BJ (cell line): ENCODE measurements around the gene KIAA0930. TPM values are rescaled to one million over a fixed set of nuclear protein-coding genes. Genes with fewer than 3 reads are reported as not detected.

Experiments
- CTCF ChIA-PET: fragments of 350-600 bp; formaldehyde crosslinking; extraction: SDS; loops from one replicate; lab custom pipeline; 2021; ENCODE audit warnings: antibody characterized with exemption, inconsistent platforms; lab: Yijun Ruan, JAX
- POLR2A ChIA-PET: fragments of 300-600 bp; sonication (Branson Sonifier 250); formaldehyde crosslinking; extraction: SDS; loops from one replicate; lab custom pipeline; 2021; ENCODE audit warnings: antibody characterized with exemption; lab: Charles Lee
- DNase-seq: peaks from one replicate; pipeline ENCODE4 v3.0.0-alpha.2; 2011; ENCODE audit warnings: low read depth
- H3K27me3 ChIP-seq: 2 replicates; pipeline ENCODE4 v1.6.0; 2011; ENCODE audit warnings: low read length; ENCODE audit not compliant: control insufficient read depth, insufficient read depth
- H3K36me3 ChIP-seq: 2 replicates; pipeline ENCODE4 v1.5.1; 2011; ENCODE audit warnings: low read length; ENCODE audit not compliant: control insufficient read depth, insufficient read depth
- H3K4me3 ChIP-seq: 2 replicates; pipeline ENCODE4 v1.5.1; 2011; ENCODE audit warnings: low read depth, mild to moderate bottlenecking, control low read depth, low read length
- CTCF ChIP-seq: IDR thresholded peaks from 2 replicates; pipeline ENCODE4 v1.5.1; 2011; ENCODE audit warnings: low read depth, mild to moderate bottlenecking, control low read depth, inconsistent platforms, low read length, moderate library complexity; ENCODE audit not compliant: insufficient read depth
- polyA plus RNA-seq: library from polyadenylated mRNA; depleted of rRNA; stranded (reverse); fragments of >200 nt; gene quantifications from 2 replicates; pipeline ENCODE4 v1.2.3, GENCODE V29; 2011

KIAA0930 gene
- polyA plus RNA-seq, 1 experiment, result 64.0 TPM

GRCh38 chr22:45164270-45165088, 76.2 kb downstream of the KIAA0930 start:
- POLR2A ChIA-PET, result interaction anchor here (0.6 kb wide), 3 partner anchors 15 to 70 kb away, joined by 3 to 4 read pairs (median 4); no protein-coding TSS in a partner anchor
- Histone ChIP-seq H3K36me3 (peaks cover 4% of the 10 kb centered on the region), H3K4me3 (peak overlapping the region; percentile 89), H3K27me3 (no peaks in the 10 kb centered on the region)
- no peak for DNase-seq
- TF ChIP-seq CTCF, result no peak
- CTCF ChIA-PET, result interaction anchor here (0.7 to 3.6 kb wide), 4 partner anchors 9 to 104 kb away, joined by 3 to 18 read pairs (median 4); no protein-coding TSS in a partner anchor

GRCh38 chr22:45163451-45164269, 77.0 kb downstream of the KIAA0930 start, which contains the start of gene NUP50:
TSS of gene NUP50 (plus strand) at chr22:45163925. CDS start at chr22:45168178, 4,253 bp downstream.
- peaks cover 2% of the 10 kb centered on the region; the same call in 1 of the 2 replicates for H3K36me3 ChIP-seq
- no peak for TF ChIP-seq CTCF
- H3K4me3 ChIP-seq, result peak within 1 kb of the TSS; percentile 89
- DNase-seq, result peak; percentile 75
- H3K27me3 ChIP-seq, result no peaks in the 10 kb centered on the region
- ChIA-PET CTCF (interaction anchor here (0.8 to 3.6 kb wide), 6 partner anchors 9 to 61 kb away, joined by 3 to 18 read pairs (median 3); no protein-coding TSS in a partner anchor), POLR2A (interaction anchor here (0.6 kb wide), 3 partner anchors 14 to 498 kb away, joined by 4 to 8 read pairs (median 4); no protein-coding TSS in a partner anchor)

- Histone ChIP-seq H3K4me3 (peak overlapping the region; percentile 89), H3K36me3 (peaks cover 2% of the 10 kb centered on the region; the same call in 1 of the 2 replicates), H3K27me3 (no peaks in the 10 kb centered on the region)
- TF ChIP-seq CTCF, result no peak
- DNase-seq, result no peak
- POLR2A ChIA-PET, result interaction anchor here (0.6 kb wide), 1 partner anchor 497 kb away, joined by 8 read pairs; no protein-coding TSS in a partner anchor
- CTCF ChIA-PET, result interaction anchor here (0.8 to 3.6 kb wide), 6 partner anchors 8 to 61 kb away, joined by 3 to 18 read pairs (median 3); no protein-coding TSS in a partner anchor
Observed at GRCh38 chr22:45163099-45163450, 77.6 kb downstream of the KIAA0930 start.

- Histone ChIP-seq H3K27me3 (no peaks in the 10 kb centered on the region), H3K4me3 (peak overlapping the region; percentile 89), H3K36me3 (peaks cover 3% of the 10 kb centered on the region; the same call in 1 of the 2 replicates)
- TF ChIP-seq CTCF, result no peak
- DNase-seq, result no peak
- ChIA-PET CTCF (interaction anchor here (0.8 to 1.0 kb wide), 2 partner anchors 13 to 54 kb away, joined by 3 read pairs; no protein-coding TSS in a partner anchor), POLR2A (no interaction called here)
Observed at GRCh38 chr22:45162531-45162930, 78.2 kb downstream of the KIAA0930 start.
